NCI-H82 (cell line): ENCODE results near the gene ARRB2.
A peak's percentile ranks its signal among the peaks of the same experiment; 100 is the strongest.
"Not testable (repeated sequence)": the region's sequence is repeated elsewhere in the genome, so short reads cannot be mapped to it uniquely, and the experiment has no call there.

Experiments
- DNase-seq: peaks from one replicate; lab custom pipeline; 2025; lab: John Stamatoyannopoulos, UW

ARRB2 gene

DNA sequence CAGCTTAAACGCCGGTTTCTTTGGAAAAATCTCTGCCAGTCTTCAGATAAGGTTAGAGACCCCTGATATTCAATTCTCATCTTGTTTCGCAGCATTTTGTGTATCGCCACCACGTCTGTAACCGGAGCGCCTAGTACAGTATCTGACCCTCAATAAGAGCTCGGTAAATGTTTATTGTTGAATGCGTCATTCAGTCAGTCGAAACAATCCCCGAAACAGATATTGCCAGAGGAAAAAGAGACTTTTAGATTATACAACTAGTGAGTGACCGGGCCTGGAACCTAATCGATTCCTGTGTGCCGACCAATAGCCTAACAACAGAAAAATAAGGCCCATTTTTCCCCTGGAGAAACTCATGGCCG lies 7.1 kb upstream of the ARRB2 start:
- no peak for DNase-seq

DNA sequence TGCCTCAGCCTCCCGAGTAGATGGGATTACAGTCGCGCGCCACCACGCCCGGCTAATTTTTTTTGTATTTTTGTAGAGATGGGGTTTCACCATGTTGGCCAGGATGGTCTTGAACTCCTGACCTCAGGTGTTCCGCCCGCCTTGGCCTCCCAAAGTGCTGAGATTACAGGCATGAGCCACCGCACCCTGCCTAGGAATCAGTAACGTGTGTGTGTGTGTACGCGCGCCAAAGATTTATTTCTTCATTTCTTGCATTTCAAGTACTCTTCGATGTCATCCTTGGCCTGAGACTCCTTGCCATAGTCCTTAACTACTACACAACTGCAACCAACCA lies 5.9 kb upstream of the ARRB2 start:
- DNase-seq = not testable (repeated sequence)

DNA sequence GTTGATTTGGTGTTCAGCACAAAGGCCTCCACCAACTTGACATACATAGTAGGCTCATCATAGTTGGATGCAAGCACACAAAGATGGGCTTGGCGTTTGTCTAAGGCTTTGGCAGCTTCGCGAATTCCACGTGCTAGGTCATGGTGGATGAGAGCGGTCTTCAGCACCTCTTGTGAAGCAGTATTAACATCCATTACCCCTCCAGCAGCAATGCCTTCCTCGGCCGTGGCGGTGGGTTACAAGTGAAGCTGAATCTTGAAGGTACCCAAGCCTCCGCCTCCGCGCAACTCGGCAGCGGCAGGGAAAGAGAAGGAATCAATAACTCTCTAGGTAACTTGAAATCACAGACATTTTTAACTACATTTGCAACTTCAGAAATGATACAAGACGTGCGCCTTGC lies 5.4 kb upstream of the ARRB2 start:
- no peak for DNase-seq

DNA sequence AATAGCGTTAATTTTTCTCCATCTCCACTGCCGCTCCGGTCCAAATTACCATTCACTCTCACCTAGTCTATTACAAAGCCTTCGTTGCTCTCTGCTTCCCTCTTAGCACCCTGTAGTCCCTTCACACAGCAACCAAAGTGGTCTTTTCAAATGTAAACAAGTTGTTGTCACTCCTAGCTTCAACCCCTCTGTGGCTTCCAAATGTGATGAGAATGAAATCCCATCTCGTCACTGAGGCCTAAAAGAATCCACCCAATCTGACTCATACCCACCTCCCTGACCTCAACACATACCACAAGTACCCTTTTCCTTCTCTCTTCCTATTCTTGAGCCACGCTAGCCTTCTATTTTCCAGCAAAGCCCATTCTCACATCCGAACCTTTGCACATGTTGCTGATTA lies 4.3 kb upstream of the ARRB2 start:
- DNase-seq = no peak

DNA sequence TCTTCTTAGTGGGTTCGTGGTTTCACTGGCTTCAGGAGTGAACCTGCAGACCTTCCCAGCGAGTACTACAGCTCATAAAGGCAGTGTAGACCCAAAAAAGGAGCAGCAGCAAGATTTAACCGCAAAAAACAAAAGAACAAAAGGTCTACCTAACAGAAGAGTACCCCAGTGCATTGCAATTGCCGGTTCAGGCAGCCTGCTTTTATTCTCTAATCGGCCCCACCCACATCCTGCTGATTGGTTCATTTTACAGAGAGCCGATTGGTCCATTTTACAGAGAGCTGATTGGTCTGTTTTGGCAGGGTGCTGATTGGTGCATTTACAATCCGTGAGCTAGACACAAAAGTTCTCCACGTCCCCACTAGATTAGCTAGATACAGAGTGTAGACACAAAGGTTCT lies 2.0 kb upstream of the ARRB2 start:
- peak; percentile 64 for DNase-seq

DNA sequence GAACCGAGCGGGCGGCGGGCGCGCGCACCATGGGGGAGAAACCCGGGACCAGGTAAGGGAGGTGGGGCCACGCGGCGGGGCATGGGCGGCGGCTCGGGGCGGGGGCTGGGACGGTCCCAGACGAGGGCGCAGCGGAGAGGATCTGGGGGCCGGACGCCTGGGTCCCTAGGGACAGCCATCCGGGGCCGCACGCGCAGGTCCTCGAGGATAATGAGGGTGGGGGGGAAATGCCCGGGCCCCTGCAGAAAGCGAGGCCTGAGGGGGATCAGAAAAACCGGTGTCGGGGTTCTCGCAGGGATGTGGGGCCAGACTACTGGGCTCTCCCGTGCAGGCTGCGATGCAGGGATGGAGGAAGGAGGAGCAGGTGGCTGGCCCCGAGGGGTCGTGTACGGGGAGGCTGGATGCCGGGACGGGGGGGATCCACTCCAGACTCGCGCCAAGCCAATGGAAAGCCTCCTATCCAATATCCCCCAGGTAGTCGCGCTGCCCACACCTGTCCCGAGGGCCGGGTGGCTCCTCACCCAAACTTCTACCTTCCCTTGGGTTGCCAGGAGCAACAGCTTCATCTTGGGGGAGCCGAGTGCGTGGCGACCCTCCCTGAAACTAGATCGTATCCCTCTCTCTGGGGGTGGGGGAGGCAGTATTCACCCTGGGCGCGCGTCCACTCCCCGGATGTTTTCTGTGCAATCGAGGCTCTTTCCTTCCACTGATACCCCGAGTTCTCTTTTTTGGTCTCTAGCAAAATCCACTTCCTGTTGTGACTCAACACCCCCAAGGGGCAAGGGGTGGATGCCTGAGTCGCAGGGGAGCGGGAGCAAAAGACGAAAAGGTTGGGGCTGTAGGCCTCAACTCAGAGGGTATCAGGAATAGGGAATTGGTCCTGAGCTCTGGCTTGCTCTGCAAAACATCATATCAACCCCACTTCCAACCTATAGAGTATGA lies 532 bp downstream of the ARRB2 start:
- no peak for DNase-seq

DNA sequence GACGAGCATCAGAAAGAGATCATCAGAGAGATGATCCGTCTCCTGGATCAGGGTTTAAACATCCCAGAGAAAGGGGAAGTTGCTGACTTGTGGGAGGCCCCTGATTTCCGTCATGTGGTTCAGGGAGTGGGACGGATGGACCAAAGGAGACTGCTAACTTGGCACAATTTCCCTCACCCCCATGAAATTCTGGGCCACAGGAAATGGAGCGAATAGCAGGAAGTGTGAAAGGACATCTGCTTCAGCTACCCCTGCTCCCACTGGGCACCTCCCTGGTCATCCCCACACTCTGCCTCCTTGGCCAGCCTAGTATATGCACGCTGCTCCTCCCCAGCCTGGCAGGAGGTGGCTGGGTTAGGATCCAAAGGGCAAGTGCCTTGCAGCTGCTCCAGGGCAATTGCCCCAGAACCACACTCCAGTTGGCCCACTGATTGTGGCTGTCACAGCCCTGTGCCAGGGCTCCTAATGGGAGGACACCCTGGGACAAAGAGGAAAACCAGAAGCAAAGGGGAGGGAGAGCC lies 1.3 kb downstream of the ARRB2 start:
- DNase-seq = peak; percentile 40

DNA sequence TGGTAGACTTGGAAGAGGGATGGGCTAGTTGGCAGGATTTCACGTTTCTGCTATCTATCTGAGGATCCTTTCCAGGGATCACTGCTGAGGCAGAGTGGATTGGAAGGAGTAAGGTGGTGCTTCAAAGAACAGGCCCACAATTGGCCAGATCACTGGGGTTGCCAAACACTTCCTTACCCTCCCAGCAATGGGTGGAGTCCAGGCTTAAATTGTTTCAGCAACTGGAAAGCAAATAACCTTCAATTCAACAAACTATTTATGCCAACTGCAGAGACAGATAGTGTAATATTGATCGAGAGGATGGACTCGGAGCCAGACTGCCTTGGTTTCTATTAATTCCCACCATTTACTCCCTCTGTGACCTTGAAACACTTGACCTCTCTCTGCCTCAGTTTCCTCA lies 2.1 kb downstream of the ARRB2 start:
- DNase-seq = no peak

DNA sequence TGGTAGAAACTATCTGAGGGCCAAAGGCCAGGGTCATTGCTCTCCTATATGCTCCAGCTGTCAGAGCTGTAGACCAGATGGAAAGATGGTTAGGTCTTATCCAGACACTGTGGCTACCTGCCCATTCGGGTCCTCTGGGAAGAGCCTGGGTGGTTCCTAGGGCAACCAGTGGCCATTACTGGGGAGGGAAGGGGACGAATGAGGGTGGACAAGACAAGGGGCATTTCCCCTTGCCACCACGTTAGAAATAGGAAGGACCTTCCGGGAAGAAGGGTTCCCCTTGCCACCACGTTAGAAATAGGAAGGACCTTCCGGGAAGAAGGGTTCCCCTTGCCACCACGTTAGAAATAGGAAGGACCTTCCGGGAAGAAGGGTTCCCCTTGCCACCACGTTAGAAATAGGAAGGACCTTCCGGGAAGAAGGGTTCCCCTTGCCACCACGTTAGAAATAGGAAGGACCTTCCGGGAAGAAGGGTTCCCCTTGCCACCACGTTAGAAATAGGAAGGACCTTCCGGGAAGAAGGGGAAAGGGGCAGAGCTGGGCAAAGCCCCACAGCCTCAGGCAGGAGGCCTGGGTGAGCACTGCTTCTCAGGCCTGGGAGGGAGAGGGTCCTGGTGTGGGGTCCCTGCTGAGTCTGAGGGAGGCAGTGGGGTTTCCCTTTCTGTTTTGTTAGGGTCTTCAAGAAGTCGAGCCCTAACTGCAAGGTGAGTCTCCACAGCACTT lies 4.1 kb downstream of the ARRB2 start:
- DNase-seq = not testable (repeated sequence)

DNA sequence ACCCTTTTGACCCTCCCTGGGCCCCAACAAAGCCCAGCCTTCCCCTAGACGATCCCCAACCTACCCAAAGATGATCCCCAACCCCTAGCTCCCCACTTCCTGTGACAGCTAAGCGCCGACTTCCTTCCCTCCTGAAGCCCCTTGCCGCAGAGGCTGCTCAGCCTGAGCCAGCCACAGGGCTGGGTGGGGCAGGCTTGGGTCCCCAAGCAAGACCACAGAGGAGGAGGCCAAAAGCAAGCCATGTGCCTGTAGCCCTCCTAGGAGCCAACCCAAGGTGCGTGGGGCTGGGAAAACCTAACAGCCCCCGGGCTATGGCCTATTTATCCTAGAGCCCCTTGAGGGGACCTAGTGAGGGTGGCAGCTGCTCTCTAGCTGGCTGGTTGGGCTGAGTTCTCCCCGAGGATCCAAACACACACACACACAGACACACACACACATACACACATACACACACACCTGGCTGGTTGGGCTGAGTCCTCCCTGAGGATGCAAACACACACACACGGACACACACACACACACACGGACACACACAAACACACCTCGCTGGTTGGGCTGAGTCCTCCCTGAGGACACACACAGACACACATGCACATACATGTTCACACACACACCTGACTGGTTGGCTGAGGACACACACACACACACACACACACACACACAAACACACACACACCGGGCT lies 4.8 kb downstream of the ARRB2 start:
- no peak for DNase-seq

DNA sequence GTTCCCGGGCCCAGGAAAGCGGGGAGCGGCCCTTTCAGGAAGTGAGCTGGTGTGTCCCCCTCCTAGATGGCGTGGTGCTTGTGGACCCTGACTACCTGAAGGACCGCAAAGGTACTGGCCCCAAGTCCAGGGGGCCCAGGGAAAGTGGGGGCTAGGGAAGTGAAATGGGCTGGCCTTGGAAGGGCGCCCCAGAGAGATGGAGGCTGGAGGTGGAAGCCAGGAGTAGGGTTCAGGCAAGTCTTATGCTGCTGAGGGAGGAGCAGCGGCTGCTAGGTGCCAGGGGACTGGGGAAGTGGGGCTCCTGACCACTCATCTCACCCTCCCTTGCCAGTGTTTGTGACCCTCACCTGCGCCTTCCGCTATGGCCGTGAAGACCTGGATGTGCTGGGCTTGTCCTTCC lies 5.6 kb downstream of the ARRB2 start:
- no peak for DNase-seq

DNA sequence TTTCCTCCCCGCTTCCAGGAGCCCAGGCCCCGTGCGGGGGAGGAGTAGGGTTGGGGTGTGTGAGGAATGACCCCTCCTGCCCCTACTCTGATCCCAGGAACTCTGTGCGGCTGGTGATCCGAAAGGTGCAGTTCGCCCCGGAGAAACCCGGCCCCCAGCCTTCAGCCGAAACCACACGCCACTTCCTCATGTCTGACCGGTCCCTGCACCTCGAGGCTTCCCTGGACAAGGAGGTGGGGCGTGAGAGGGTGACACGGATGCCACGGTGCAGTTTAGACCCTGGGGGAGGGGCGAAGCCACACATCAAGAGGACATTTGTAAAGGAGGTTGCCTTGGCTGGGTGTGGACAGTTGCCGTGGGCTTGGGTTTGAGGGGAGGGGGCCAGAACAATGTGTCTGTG lies 7.4 kb downstream of the ARRB2 start:
- no peak for DNase-seq

DNA sequence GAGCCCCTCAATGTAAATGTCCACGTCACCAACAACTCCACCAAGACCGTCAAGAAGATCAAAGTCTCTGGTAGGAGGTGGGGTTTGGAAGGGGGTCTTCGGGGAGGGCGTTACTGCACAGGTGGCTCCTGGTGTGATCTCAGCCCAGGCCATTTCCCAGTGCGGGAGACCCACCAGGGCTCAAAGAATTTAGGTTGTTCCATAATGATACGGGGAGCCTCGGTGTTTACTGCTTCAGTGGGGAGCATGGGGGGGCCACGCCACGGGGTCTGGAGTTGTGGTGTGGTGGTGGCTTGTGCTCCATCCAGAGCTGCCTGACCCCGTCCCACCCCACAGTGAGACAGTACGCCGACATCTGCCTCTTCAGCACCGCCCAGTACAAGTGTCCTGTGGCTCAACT lies 7.8 kb downstream of the ARRB2 start:
- no peak for DNase-seq

DNA sequence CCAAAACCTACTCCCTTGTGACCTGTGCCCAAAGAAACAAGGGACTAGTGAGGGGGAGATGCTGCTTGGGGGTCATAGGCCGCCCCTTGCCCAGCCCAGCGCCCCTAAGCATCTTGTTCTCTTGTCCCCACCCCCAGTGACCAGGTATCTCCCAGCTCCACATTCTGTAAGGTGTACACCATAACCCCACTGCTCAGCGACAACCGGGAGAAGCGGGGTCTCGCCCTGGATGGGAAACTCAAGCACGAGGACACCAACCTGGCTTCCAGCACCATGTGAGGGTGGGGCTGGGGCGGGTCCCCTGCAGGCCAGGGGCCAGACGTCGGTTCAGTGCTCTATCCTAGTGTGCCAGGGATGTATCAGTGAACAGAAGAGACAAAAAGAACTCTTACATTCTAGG lies 8.7 kb downstream of the ARRB2 start:
- DNase-seq = no peak

DNA sequence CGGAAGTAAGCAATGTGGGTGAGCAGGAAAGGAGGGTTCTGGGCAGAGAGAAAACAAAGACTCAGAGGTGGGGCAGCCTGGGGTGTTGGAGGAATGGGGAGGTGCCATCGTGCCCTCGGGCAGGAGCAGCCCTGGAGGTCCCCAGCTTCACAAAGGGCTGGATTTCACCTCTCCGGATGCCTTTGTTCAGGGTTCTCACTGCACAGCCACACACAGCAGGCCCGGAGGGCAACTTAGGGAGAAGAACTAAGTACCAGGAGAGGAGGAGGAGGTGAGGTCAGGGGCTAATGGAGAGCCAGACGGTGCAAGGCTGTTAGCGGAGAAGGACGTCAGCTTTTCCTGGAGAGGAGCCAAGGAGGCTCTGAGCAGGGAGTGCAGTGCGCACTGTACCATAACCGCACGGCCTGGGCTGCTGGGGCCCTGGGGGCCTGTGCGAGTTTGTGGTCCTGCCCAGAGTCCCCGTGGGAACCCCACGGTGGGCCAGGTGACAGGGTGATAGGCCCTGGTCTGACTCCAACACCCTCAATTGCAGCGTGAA lies 9.3 kb downstream of the ARRB2 start:
- DNase-seq = peak; percentile 88

DNA sequence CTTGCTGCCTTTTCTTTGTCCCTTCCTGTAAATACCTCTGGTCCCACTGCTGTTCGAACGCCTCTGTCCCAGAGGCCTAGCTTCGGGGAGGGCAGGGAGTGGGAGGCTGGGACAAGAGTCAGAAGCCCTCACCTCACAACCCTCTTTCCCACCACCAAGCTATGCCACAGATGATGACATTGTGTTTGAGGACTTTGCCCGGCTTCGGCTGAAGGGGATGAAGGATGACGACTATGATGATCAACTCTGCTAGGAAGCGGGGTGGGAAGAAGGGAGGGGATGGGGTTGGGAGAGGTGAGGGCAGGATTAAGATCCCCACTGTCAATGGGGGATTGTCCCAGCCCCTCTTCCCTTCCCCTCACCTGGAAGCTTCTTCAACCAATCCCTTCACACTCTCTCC lies 10.4 kb downstream of the ARRB2 start:
- DNase-seq = no peak

DNA sequence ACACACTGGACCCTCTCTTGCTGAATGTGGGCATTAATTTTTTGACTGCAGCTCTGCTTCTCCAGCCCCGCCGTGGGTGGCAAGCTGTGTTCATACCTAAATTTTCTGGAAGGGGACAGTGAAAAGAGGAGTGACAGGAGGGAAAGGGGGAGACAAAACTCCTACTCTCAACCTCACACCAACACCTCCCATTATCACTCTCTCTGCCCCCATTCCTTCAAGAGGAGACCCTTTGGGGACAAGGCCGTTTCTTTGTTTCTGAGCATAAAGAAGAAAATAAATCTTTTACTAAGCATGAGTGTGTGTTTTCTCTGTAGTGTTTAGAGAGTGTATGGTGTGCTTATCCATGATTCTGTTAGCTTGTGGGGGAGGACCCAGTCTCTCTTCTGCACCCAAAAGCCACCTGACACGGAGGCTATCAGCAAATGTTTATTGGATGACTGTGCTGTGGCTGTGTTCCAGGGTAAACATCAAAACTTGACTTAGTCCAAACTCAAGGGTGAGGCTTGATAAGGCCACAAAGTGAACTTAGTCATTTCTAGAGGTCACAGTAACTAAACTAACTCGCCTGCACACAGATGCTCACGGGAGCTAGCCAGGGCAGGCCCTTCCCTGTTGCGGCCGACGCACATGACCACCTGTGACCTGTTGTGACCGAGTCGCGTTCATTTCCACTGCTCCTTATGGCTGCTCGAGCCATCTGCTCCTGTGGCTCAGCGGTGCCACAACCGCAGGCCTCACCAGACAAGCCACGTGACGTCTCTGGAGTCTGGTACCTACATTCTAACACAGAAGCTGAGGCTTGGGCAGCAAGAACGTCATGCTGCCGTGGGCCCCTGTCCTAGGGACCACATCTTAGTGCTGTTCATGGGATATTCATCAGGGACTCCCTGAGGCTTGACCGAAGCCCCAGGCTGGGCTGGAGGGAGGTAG lies 11.0 kb downstream of the ARRB2 start:
- DNase-seq = peak; percentile 95

DNA sequence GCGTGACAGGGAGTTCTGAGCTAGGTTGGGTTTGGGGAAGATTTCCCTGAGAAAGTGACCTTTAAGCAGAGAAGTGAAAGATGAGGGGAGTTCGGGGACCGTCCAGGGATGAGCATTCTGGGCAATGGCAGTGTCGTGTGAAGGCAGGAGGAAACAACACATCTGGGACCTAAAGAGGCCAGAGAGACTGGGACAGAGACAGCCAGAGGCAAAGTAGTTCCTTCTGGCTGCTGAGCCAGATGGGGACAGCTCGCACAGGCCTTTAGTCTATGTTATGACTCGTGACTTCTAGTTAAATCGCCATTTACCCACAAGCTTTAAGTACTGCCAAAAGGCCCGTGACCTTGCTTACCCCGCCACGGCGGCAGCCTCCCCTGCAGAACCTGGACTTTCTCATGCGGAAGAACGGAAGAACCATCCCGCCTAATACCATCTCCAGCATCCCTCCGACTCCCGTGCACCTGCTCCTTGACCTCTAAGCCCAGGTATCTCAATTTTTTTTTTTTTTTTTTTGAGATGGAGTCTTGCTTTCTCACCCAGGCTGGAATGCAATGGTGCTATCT lies 12.3 kb downstream of the ARRB2 start:
- DNase-seq = peak; percentile 34

DNA sequence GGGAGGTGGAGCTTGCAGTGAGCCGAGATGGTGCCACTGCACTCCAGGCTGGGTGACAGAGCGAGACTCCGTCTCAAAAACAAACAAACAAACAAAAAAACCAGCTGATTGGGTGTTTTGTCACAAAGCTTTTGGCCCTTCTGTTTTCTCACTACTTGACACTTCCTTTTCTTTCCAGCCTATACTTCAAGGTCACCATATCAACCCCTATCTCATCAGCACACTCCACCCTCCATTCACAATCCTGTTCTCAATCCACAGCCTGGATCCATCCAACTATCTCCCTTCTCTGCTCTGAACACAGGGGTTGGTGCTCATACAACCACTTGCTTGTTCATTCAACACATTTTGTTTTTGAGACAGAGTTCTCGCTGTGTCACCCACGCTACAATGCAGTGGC lies 14.2 kb downstream of the ARRB2 start:
- DNase-seq = no peak

DNA sequence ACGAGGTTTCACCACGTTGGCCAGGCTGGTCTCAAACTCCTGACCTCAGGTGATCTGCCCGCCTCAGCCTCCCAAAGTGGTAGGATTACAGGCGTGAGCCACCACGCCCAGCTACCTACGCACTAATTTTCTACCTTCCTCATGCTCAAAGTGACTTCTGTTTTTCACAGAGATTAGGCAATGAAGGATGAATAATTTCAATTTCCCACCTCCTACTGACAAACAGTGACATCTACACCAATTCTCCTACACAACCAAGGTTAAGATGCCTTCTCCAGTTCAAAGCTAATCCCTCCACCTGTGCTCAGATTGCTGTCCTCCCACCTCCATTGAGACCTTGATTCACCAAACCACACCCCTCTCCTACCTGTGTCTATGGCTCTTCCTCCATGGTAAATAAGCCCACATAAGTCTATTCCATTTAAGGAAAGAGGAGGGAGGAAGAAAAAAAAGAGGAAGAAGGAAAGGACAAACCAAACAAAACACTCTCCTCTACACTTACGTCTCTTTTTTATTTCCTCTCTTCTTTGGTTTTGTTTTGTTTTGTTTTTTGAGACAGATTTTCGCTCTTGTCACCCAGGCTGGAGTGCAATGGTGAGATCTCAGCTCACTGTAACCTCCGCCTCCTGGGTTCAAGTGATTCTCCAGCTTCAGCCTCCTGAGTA lies 15.3 kb downstream of the ARRB2 start:
- DNase-seq = no peak

DNA sequence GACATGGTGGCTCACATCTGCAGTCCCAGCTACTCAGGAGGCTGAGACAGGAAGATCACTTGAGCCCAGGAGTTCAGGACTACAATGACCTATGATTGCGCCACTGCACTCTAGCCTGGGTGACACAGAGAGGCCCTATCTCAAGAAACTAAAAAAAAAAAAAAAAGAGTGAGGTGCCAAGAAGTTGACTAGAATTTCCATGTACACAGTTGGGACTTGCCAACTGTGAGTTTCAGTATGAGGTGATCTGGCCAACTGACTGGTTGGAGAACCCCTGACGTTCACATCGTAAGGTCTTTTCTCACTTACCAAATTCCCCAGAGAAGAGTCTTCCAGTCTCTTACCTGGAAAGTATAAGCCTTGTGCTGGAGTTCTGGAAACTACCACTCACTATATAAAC lies 17.7 kb downstream of the ARRB2 start:
- no peak for DNase-seq
